ENCODE data around the gene DOCK7. TPM values are rescaled to one million over a fixed set of nuclear protein-coding genes. Genes with fewer than 3 reads are reported as not detected.

The DOCK7 gene
- polyA plus RNA-seq, 1 of the 3 experiments (the other 2 are of a cell fraction) = 27.6 TPM

DNA sequence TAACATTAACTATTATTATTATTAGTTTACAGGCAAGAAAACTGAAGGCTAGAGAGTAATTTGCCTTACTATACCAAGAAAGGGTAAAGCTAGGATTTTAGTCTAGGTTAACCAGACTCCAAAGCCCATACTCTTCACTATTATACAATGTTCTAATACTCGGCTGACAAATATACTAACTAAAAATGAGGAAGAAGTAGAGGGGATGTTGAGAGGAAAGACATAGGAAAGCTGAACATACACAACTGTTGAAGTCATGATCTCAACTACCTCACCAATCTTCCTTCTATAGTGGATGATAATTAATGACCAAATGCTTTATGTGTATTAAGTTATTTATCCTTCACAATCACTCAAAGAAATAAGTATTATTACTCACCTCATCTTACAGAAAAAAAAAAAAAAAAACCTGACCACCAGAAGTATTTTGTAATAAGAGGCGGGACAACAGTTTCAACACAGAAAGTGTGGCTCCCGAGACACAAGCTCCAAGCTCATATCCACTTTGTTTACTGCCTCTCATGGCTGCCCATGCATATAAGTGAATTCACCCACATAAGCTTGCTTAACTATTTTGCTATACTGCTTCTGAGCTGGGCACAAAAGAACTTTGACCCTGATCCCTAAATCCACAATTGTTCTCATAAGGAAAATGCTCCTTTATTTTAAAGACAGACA, 173.3 kb downstream of the DOCK7 start:
- DNase-seq = no peak
- ChIA-PET CTCF (interaction anchor here (3.9 kb wide), 1 partner anchor 232 kb away, joined by 20 read pairs; no protein-coding TSS in a partner anchor), POLR2A (no interaction called here)
- H3K9me2 ChIP-seq = no peaks in the 10 kb centered on the region
- TF ChIP-seq FOXJ3 (CRISPR knock-in tag; IDR thresholded peaks at IDR 0.05) (no peak), IRF3 (IDR thresholded peaks at IDR 0.05; ENCODE audit: low read depth, low read length) (no peak), POLR2AphosphoS5 (IDR thresholded peaks at IDR 0.05; ENCODE audit: low read depth, low read length) (no peak)
- no peak overlapping the region for H3K4me2 ChIP-seq
- peaks cover 26 to 54% of the 10 kb centered on the region in 2 experiments for H3K36me3 ChIP-seq (replicated peaks in 1 of 2; ENCODE audit: control insufficient read depth in 1 of 2, insufficient read depth in 2 of 2, low read length in 1 of 2)
- no peak overlapping the region for H3K4me3 ChIP-seq (ENCODE audit: low read depth in 2 of 2, low read length in 1 of 2)
- H3K79me2 ChIP-seq (ENCODE audit: insufficient read depth) = peaks cover 9% of the 10 kb centered on the region; the same call in 1 of the 2 replicates
- peaks cover 5% of the 10 kb centered on the region; the same call in 1 of the 2 replicates for H3K9me3 ChIP-seq
- H4K20me1 ChIP-seq (ENCODE audit: insufficient read depth) = no peaks in the 10 kb centered on the region
- WGBS (ENCODE audit: low lambda C conversion rate) = 96% methylated on average over 3 of the region's 3 CpGs
- H3K9ac ChIP-seq = no peak overlapping the region
- no peaks in the 10 kb centered on the region for H3K27me3 ChIP-seq (ENCODE audit: insufficient read depth)
- no peaks in the 10 kb centered on the region for H3F3A ChIP-seq (replicated peaks; ENCODE audit: insufficient read depth)
- H3K27ac ChIP-seq (ENCODE audit: low read depth in 2 of 2, low read length in 1 of 2) = no peak overlapping the region
- peaks cover 0 to 3% of the 10 kb centered on the region in 2 experiments; a peak in 2 of 4 replicates for H3K4me1 ChIP-seq (ENCODE audit: control insufficient read depth in 1 of 2, insufficient read depth in 2 of 2, low read depth in 1 of 2, low read length in 1 of 2)
- H2AFZ ChIP-seq (ENCODE audit: low read depth) = no peak overlapping the region

- WGBS (ENCODE audit: low lambda C conversion rate) = 84% methylated on average over 4 of the region's 4 CpGs
- ChIA-PET CTCF (interaction anchor here (1.2 to 3.9 kb wide), 3 partner anchors 12 to 233 kb away, joined by 3 to 20 read pairs (median 3); no protein-coding TSS in a partner anchor), POLR2A (no interaction called here)
- H3F3A ChIP-seq (replicated peaks; ENCODE audit: insufficient read depth) = peaks cover 13% of the 10 kb centered on the region
- H3K4me1 ChIP-seq (ENCODE audit: control insufficient read depth in 1 of 2, insufficient read depth in 2 of 2, low read depth in 1 of 2, low read length in 1 of 2) = peaks cover 0 to 3% of the 10 kb centered on the region in 2 experiments; a peak in 2 of 4 replicates
- H4K20me1 ChIP-seq (ENCODE audit: insufficient read depth) = no peaks in the 10 kb centered on the region
- TF ChIP-seq FOXM1 (IDR thresholded peaks at IDR 0.05; ENCODE audit: low read depth) = no peak
- no peak for TF ChIP-seq SMC3 (IDR thresholded peaks at IDR 0.05; ENCODE audit: low read depth, low read length)
- TF ChIP-seq, protein P1, sequence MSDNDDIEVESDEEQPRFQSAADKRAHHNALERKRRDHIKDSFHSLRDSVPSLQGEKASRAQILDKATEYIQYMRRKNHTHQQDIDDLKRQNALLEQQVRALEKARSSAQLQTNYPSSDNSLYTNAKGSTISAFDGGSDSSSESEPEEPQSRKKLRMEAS (IDR thresholded peaks at IDR 0.05; ENCODE audit: low read depth) = no peak
- no peak for TF ChIP-seq CHD2 (IDR thresholded peaks at IDR 0.05; ENCODE audit: low read length, partially characterized antibody)
- H2AFZ ChIP-seq (ENCODE audit: low read depth) = no peak overlapping the region
- H3K9me3 ChIP-seq = no peaks in the 10 kb centered on the region
- H3K36me3 ChIP-seq (replicated peaks in 1 of 2; ENCODE audit: control insufficient read depth in 1 of 2, insufficient read depth in 2 of 2, low read length in 1 of 2) = peaks cover 32 to 55% of the 10 kb centered on the region in 2 experiments
- no peaks in the 10 kb centered on the region for H3K9me2 ChIP-seq
- H3K9ac ChIP-seq = no peak overlapping the region
- no peaks in the 10 kb centered on the region for H3K79me2 ChIP-seq (ENCODE audit: insufficient read depth)
- H3K4me3 ChIP-seq (ENCODE audit: low read depth in 2 of 2, low read length in 1 of 2) = no peak overlapping the region
- H3K27me3 ChIP-seq (ENCODE audit: insufficient read depth) = no peaks in the 10 kb centered on the region
- no peak for DNase-seq
- no peak overlapping the region for H3K4me2 ChIP-seq
- no peak overlapping the region for H3K27ac ChIP-seq (ENCODE audit: low read depth in 2 of 2, low read length in 1 of 2)
Measured at GRCh38 chr1:62513013-62513412, 175.2 kb downstream of the DOCK7 start.

- H3K27ac ChIP-seq (ENCODE audit: low read depth in 2 of 2, low read length in 1 of 2) = no peak overlapping the region
- no peak overlapping the region for H3K4me3 ChIP-seq (ENCODE audit: low read depth in 2 of 2, low read length in 1 of 2)
- 100% methylated on average over 1 of the region's 1 CpG for WGBS (ENCODE audit: low lambda C conversion rate)
- TF ChIP-seq JUND (IDR thresholded peaks at IDR 0.05) (no peak), USF2 (IDR thresholded peaks at IDR 0.05; ENCODE audit: borderline replicate concordance, low read depth, low read length) (no peak), CHD2 (IDR thresholded peaks at IDR 0.05; ENCODE audit: low read length, partially characterized antibody) (no peak), RAD21 (IDR thresholded peaks at IDR 0.05; ENCODE audit: low read length) (no peak)
- H3K36me3 ChIP-seq (replicated peaks in 1 of 2; ENCODE audit: control insufficient read depth in 1 of 2, insufficient read depth in 2 of 2, low read length in 1 of 2) = peaks cover 61 to 82% of the 10 kb centered on the region in 2 experiments
- H3K79me2 ChIP-seq (ENCODE audit: insufficient read depth) = no peaks in the 10 kb centered on the region
- no peaks in the 10 kb centered on the region for H4K20me1 ChIP-seq (ENCODE audit: insufficient read depth)
- H3K4me2 ChIP-seq = no peak overlapping the region
- DNase-seq = no peak
- CTCF ChIA-PET = interaction anchor here (0.7 to 6.9 kb wide), 23 partner anchors 7 to 627 kb away, joined by 3 to 121 read pairs (median 6); no protein-coding TSS in a partner anchor
- peaks cover 18% of the 10 kb centered on the region for H3F3A ChIP-seq (replicated peaks; ENCODE audit: insufficient read depth)
- no peaks in the 10 kb centered on the region for H3K9me3 ChIP-seq
- POLR2A ChIA-PET = no interaction called here
- no peak overlapping the region for H3K9ac ChIP-seq
- no peaks in the 10 kb centered on the region for H3K27me3 ChIP-seq (ENCODE audit: insufficient read depth)
- no peak overlapping the region for H2AFZ ChIP-seq (ENCODE audit: low read depth)
- no peaks in the 10 kb centered on the region for H3K9me2 ChIP-seq
- no peaks in the 10 kb centered on the region; a peak in 2 of 4 replicates for H3K4me1 ChIP-seq (ENCODE audit: control insufficient read depth in 1 of 2, insufficient read depth in 2 of 2, low read depth in 1 of 2, low read length in 1 of 2)
Measured at GRCh38 chr1:62509028-62509427, 179.2 kb downstream of the DOCK7 start.

All from SK-N-SH (cell line).